HG03095 (cell line): ENCODE measurements around the gene CASS4.
"Not testable (repeated sequence)": the region's sequence is repeated elsewhere in the genome, so short reads cannot be mapped to it uniquely, and the experiment has no call there.

Experiments
- ATAC-seq: cut with Tn5 transposase; IDR thresholded peaks from one replicate; pipeline ENCODE4 v1.9.1; 2021; ENCODE audit warnings: moderate library complexity; ENCODE audit not compliant: unreplicated experiment

CASS4 gene, protein sequence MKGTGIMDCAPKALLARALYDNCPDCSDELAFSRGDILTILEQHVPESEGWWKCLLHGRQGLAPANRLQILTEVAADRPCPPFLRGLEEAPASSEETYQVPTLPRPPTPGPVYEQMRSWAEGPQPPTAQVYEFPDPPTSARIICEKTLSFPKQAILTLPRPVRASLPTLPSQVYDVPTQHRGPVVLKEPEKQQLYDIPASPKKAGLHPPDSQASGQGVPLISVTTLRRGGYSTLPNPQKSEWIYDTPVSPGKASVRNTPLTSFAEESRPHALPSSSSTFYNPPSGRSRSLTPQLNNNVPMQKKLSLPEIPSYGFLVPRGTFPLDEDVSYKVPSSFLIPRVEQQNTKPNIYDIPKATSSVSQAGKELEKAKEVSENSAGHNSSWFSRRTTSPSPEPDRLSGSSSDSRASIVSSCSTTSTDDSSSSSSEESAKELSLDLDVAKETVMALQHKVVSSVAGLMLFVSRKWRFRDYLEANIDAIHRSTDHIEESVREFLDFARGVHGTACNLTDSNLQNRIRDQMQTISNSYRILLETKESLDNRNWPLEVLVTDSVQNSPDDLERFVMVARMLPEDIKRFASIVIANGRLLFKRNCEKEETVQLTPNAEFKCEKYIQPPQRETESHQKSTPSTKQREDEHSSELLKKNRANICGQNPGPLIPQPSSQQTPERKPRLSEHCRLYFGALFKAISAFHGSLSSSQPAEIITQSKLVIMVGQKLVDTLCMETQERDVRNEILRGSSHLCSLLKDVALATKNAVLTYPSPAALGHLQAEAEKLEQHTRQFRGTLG

DNA sequence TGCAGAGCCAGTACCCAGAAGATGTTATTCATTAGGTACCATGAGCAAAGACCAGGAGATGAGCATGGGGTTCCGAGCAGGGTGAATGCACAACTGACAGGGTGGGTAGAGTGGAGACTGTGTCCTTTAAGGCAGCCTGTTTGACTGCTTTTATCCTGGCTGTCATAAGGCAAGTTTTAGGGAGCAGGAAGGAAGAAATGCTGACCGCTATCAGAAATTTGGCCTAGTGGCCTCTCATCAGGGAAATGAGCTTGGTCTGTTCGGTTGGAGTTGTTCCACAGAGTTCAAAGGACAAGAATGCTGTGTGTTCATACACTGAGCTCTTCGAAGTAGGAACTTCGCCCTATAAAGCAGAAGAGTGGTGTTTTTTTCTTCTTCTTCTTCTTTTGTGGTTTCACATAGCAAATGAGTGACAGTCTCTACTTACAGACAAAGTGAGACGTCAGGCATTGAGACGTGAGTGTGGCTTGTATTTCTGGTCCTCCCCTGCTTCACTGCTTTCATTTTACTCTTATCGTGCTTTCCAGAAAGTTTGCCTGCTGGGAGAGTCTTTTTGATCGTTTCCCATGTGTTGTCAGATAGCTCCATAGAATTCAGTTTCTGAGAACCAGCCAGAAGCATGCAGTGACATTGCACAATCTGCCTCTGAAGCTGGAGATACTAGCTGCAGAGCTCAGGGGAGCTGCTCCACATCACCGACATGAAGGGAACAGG lies at the start of gene CASS4:
TSS of gene CASS4 (plus strand) at position 502 of the 714 bp plus-strand sequence. CDS start at position 701, 199 bp downstream.
- no peak for ATAC-seq

DNA sequence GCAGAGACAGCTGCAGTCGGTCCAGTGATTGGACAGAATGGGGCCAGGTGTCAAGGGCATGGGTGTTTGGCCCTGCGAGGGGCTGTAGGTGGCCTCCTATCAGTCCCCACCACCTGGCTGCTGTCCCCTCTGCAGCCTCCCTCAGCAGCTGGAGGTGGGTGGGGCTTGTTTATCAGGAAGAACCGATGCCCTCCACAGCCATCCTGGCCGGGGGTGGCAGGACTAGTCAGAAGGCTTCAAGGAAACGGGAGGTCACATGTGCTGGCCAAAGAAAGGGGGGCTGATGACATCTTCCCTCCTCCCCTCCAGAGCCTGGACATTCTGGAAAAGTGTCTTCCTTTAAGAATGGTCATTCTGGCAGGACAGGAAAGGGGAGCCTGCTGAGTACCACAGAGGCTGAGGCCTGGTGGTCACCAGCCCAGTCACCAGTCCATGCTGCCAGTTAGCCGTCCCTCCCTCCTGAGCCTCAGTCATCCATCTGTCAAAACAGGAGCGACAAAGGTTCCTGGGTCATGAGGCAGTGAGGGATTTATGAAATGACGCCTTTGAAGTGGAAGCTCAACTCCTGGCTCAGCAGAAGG lies 49.1 kb upstream of the CASS4 start:
- ATAC-seq = no peak

DNA sequence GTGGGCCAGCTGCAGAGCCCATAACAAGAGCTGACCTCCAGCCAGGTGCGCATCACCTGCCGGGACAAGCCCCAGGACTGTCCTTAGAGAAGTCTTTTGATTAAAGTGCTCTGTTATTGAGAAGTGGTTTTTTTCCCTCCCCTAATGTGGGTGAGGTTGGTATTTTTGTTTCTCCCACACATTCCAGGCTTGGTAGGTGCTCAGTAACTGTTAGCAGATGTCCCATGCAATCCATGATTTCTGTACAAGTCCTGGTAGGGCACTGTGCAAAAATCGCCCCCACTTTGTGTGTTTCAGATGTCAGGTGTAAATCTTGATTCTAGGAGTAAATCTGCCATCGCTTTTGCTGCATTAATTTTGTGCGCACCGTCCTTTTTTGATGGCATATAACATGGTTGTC lies 48.6 kb upstream of the CASS4 start:
- no peak for ATAC-seq

DNA sequence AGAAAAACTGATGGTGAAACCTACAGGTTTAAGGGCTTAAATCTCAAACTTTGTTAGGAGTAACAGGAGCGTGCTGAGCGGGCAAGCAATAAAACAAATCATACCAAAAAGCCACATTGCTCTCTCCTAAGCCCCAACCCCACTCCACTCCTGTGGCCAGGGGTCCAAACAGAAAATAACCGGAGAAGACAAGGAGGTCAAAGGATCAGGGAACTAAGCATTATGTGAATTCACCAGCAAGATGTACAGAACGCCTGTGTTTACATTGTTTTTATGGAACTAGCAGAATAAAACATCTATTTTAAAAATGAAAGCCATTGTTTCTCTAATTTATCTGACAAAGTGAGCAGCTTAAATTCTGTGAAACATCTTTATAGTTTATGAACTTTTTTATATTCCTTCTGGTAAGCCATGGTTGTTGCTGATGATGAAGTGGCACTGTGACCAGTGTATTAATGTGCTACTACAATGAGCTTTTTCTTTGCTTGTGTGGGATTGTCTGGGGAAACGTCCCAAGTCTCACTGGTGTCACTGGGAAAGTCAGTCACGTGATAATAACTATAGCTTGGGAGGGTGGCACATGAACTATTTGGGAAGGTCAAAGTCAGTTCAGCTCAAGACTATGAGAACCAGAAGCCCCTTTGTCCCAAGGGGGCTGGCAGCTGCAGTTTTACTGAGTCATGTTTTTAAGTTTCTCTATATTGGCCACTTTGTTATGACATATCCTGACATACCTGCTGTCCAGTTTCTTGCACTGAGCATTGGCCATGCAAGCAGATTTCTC lies 43.5 kb upstream of the CASS4 start:
- ATAC-seq = no peak

DNA sequence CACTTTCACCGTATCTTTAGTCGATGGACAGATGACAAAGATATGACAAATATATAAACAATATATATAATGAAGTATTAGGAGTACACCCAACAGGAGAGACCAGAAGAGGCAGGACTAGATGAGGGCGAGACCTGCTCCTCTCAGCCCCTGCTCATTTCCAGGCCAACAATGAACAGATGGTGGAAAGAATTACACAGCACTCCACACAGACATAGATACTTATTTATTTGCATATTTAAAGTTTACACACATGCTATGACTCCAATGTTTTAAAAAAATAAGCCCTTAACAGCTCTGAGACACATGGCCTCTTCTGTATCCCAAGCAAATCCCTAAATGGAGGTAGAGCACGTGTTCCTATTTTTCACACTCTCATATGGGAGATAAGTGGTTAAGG lies 42.9 kb upstream of the CASS4 start:
- no peak for ATAC-seq

DNA sequence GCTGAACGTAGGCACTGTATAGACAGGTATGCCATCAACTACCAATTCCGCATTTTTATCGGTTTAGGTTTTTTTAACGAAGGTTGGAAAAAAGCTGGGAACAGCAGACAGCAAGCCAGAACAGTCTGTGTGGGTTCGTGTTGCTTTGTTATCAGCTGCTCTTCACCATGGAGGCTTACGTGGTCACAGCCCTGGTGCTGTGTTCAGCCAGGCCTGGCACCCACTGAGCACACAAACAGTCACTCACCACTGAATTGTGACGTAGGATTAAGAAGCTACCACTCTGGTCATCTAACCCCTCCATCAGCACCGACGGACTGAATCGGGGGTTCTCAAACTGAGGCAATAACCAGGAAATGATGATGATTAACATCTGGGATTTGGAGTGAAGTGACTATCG lies 40.1 kb upstream of the CASS4 start:
- ATAC-seq = no peak

DNA sequence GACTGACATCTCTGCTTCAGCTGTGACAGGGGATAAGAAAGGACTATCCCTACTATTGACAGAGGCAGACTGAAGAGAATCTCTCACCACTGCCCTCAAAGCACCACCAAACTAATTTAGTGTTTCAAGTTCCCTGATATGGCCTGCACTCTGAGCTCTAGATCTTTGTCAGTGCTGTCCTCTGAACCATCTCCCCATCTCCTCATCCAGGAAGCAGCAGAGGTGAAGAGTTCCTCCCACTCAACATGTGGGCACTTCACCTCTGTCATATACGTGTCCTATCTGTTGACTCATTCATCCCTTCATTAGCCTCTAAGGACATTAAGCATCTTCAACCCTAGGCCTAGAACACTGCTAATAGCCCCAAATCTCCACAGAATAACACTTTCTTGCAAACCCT lies 39.2 kb upstream of the CASS4 start:
- no peak for ATAC-seq

DNA sequence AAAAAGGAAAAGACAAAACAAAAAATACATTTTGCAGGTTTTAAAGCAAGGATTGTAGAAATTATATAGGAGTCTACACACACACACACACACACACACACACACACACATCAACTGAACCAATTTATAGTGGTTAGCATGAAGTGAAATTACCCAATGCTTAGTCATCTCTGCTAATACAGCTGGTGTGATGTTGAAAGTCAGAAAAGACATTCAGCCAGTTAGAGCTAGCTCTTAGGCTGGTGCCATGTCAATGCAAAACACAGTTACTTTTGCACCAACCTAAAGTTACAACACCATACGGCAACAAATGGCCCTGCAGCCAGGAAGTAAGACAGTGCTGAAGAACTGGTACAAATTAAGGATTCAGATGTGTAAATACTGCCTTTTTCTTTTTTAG lies 38.1 kb upstream of the CASS4 start:
- no peak for ATAC-seq

DNA sequence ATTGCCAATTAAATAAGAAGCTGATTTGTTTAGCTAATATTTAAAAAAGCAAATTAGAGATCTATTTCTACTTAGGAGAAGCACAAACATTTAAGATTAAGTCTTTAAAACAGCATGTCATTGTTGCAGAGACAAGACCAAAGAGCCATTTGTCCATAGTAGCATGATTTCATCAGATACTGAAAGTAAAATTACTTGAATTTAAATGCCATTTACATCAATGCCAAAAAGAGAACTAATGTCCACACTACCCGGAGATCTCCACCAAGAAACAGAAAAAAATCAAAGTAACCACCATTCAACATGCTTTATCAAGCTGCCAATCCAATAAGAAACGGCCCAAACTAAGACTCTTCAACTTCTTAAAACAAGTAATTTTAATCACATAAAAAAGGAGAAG lies 35.7 kb upstream of the CASS4 start:
- ATAC-seq = no peak

DNA sequence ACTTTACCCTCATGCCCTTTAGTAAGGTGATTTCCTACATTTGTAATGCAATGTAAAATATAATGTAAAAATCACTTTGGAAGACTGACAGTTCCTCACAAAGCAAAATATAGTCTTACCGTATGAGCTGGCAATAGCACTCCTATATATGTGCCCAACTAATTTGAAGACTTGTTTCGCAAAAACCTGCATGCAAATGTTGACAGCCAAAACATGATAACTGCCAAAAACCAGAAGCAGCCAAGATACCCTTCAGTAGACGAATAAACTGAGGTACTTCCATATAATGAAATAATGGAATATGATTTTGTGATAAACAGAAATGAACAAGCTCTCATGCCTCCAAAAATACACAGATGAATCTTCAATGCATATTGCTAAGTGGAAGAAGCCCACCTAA lies 33.7 kb upstream of the CASS4 start:
- no peak for ATAC-seq

DNA sequence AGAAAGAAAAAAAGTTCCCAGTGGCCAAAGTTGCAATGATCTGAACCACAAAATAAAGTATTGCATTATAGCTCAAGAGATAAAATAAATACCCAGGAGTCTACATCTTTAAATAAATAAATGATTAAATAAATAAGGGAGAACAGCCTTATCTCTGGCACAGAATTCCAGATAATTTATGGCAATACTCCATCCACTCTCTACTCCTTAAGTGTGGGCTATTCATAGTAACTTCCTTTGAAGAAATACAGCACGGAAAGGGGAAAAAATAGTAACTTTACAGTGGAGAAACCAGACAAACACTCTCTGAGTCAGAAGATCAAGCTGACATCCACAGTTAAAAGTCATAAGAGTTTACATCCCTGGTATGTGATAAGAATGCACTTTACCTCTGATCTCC lies 31.7 kb upstream of the CASS4 start:
- ATAC-seq = no peak

DNA sequence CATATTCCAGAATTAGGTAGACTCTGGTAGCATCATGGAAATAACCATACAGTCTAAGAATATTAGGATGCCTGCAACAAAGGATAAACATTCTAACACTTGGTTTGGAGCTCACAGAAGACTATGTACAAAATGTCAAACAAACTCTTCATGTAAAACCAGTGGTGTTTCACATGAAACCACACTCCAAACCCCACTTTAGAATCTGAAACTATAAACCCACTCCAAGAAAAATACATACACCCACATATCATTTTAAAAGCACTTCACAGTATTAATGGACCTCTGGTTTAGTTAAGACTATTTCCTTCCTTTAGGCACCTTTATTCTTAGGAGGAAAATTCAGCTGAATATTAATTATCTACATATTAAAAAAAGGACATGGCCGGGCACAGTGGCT lies 30.6 kb upstream of the CASS4 start:
- no peak for ATAC-seq

DNA sequence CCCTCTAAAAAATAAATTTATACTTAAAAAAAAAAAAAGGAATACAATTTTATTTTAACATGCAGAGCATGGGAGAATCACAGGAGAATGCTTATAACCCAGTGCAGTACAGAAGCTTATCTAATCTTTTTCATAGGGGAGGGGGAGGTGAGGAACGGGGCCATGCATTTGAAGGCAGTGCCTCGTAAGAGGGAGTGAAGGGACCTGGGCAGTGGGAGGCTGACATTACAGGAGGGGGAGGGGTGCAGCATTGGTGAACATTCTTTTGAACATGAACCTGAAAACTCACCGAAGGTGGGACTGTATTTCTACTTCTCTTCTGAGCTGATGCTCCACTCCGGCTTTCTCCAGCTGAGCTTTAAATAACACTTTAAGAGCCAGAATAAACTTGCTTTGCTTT lies 29.4 kb upstream of the CASS4 start:
- ATAC-seq = no peak

DNA sequence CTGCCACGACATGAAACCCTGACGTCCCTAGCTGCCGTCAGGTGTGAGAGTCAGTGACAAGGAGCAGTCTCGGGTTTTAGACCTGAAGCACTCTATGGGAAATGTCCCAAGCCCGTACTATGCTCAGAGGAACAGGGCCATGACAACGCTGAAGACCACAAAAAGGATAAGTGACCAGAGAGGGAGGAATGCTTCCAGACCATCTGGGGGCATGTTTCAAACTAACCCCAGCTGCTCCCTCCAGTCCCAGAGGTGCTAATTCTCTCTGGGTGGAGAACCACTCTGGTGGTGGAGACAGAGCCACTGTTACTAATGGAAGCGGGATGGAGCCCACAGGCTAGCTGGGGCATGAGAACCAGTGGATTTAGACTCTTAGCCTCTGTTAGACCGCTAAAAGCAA lies 28.7 kb upstream of the CASS4 start:
- ATAC-seq = no peak

DNA sequence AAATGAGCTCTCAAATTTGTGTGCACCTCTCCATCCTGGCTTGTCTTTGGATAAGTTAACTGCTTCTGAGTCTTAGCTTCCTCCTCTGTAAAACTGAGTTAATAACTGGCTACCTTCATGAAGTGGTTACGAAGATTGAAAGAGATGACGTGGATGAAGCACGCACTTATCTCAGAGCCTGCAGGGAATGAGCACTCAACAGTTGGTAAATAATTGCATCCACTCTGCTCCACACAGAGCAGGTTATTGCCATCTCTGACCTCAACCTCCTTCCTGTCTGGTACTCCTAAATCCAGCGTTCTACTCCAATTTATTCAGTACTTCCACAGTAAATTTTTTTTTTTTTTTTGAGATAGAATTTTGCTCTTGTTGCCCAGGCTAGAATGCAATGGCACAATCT lies 26.9 kb upstream of the CASS4 start:
- no peak for ATAC-seq

DNA sequence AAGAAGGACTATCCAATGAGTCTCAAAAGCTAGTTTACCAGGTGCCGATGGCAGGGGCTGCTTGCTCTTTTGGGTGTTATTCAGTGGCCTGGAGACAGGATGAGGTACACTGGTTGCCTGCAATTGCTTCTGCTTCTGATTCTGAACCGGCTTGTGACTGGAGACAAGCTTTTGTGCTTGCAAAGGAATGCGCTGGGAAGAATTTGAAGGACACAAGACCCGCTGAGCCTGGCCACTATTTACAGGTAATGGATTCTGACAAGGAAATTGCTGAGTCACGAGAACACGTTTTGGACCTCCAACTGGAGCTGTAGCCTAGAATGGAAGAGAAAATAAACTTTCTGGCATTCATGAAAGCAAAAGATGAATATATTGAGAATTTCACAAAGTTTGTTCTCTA lies 25.8 kb upstream of the CASS4 start:
- ATAC-seq = no peak

DNA sequence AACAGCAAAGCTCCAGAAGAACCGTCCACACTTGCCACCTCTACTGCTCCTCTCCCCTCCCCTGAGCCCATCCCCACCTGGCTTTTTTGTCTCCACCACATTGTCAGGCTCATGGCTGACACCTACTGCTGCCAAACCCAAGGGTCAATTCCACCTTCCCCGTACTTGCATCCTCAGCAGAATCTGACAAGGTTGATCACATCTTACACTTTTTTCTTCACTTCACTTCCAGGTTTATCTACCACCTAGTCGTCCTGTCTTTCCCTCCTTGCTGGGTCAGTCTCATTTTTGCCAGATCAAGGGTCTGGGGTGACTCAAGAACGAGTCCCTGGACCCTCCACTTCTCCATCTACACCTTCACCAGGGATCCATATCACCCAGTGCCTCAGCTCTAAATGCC lies 23.2 kb upstream of the CASS4 start:
- ATAC-seq = no peak

DNA sequence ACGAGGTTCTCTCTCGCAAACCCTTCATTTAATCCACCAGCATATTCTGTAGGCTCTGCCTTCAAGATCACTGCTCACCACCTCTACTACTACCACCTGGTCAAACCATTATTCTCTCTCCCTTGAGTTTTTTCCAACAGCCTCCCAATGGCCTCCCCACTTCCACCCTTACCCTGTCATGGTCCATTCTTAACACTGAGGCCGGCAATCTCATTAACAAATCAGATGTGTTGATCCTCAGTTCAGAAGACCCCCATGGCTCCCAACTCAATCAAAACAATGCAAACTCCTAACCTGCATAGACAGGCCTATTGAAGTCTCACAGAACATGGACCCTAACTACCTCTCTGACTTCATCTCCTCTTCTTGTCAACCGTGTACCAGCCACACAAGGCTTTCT lies 22.3 kb upstream of the CASS4 start:
- ATAC-seq = no peak

DNA sequence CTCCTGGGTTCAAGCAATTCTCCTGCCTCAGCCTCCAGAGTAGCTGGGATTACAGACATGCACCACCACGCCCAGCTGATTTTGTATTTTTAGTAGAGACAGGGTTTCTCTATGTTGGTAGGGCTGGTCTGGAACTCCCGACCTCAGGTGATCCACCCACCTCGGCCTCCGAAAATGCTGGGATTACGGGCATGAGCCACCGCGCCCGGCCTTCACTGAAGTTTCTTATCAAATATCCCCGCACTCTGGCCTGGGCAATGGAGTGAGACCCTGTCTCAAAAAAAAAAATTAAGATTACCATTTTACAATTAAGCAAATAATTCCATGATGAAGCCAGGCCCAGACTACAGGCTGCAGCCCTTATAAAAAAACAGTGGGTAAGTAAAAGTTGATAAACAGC lies 21.7 kb upstream of the CASS4 start:
- ATAC-seq = not testable (repeated sequence)

DNA sequence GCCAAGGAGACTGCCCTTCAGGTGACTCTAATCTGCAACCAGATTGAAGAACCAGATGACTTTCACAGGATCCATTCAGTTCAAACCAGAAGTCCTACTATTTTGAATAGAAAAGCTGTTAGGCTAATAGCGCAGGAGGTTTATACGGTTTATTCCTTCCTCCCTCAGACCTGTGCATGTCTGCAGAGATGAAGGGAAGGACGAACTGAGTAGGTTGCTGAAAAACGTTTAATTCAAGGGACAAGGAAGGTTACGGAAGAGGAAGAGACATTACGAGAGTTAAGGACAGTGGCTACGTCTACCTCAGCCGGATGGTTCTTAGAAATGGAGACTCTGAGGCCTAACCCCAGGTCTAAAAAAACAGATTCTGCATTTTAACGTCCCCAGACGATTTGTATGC lies 21.0 kb upstream of the CASS4 start:
- ATAC-seq = no peak
